NCI-H82 treated with DMSO at 0.1 percent for 48 hours (cell line): Measurements from ENCODE around the gene CDCP1.

ENCODE experiments used
- DNase-seq: peaks from one replicate; lab custom pipeline; 2025; ENCODE audit not compliant: unreplicated experiment; lab: John Stamatoyannopoulos, UW

Gene CDCP1

DNA sequence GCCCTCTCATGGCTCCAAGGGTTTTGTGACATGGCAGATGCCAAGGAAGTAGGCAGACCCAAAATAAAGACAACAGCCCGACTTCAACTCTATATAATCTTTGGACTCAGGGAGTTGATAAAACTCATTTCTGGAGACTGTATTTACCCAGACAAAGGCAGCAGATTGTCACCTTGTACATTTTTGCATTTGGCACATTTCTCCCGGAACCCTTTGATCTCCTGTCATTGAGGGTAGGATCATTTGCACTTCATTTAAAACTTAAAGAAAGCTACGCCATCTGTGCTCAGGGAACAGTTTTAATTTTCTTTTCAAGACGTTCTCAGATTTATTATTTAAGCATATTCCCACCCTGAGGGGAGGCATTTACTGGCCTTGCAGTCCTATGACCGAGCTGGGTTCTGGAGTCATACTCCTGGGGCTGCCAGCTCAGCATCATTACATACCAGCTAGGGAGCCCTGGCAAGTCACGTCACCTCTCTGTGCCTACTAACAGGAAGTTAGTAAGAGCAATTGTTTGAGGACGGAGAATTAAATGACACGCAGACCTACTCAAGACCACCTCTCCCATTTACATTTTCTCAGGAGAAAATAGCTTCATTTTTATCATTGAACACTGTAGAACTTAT lies 5.9 kb downstream of the CDCP1 start:
- DNase-seq = no peak

DNA sequence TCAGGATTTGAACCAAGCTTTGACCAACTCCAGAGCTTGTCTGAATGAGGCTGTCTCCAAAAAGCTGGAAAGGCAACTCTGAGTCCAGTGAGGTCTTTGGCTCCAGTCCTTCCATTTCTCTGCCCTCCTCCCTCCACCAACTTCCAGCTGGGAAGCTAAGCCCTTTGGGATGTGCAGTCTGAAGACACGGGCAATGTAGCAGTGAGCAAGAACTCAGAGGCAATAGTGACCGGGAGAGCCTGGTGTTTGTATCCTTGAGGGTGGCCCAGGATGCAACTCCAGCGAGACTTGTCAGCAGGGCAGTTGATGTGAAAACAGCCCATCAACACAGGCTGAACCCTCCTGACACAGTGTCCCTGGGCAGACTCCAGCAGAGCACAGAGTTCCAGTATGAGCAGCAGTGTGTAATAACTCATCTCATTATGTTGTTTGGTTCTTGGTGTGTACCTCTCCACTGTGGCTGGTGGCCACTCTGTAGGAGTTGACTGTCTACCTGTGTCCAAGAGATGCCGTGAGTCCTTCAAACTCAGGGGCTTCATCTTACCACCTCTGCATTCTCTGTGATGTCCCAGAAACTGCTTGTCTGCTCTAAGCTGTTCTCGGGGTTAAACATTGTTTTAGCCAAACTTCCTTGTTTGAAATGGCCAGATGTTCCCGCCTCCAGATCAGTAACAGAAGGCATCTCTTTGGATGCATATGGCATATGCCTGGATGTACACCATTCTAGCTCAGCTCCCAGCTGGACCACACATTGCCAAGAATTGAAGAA lies 6.6 kb downstream of the CDCP1 start:
- no peak for DNase-seq

DNA sequence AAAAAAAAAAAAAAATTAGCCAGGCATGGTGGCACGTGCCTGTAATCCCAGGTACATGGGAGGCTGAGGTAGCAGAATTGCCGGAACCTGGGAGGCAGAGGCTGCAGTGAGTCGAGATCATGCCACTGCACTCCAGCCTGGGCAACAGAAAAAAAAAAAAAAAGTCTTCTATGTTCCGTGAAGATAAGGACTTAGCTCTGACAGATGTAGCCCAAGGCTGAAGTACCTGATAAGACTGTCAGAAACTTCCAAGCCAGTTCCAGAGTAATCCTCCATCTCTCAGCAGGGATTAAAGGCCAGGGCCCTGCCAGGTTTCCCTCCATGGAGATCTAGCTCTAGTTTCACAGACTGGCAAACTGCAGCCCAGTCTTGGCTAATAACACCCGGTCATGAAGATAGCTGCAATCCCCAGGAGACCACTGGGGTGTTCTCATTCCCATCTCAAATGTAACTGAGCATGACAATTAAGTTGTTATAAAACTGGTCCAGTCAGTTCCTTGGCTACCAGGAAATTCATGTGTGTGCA lies 8.5 kb downstream of the CDCP1 start:
- no peak for DNase-seq

DNA sequence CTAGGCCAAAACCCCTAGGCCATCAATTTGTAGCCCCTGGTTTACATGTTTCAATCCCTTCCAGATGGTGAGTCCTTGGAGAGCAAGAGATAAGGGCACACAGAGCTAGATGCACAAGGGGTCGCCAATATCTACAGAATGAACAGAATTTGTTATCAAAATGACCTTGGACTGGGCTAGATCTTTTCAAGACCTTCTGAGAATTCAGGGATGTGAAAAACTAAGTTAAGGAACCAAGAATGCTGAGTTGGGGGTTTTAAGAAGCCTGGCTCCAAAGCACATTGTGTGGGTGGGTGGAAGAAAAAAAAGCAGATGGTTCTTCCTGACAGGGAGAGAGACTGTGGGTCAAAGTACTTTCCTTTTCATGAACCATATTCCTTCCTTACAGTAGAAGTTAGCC lies 10.2 kb downstream of the CDCP1 start:
- DNase-seq = no peak

DNA sequence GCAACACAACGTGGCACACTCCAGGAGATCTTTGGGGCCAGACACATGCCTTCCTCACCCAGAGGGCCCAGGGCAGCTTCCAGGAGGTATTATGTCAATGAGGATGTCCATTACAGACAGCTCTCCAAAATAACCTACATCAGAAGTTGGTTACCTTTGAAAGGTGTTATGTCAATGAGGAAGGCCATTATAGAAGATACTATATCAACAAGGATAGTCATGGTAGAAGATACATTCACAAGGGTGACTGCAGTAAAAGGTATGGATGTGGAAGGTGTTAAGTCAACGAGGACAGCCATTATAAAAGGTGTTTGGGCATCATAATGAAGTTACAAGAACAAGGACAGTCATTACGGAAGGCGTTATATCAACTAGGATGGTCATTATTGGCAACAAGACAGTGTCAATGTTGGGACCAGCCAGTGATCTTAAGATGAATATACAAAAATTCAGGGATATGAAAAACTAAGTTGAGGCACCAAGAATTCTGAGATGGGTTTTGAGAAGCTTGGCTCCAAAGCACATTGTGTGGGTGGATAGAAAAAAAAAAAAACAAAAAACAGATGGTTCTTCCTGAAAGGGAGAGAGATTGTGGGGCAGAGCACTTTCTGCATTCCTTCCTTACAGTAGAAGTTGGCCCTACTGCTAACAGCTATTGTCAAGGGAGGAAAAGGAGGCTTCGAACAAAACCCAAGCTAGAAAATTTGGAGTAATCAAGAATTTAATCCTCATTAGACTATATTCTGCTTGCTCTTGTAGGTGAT lies 11.2 kb downstream of the CDCP1 start:
- DNase-seq = no peak

DNA sequence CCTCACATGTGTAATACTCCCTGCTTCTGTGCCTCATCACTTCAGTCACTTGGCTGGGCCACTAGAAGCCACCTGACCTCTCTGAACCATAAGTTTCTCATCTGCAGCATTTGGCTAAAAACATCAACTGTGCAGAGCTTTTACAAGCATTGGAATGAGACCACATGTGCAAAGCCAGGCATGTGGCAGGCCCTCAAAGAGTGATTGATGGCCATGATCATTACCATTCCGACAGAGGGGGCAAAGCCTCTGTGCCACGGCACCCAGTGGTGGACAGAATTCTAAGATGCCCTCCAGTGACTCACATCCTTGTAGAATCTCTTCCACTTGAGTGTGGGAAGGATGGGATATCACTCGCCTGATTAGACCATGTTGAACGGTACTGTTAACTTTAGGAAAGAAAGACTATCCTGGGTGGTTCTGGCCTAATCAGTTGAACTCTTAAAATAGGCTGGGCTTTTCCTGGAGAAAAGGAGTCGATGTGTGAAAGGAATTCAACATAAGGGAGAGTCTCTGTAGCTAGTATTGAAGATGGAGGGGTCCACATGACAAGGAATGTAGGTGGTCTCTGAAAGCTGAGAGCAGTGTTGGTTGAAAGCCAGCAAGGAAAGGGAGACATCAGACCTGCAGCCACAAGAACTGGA lies 13.5 kb downstream of the CDCP1 start:
- DNase-seq = no peak

DNA sequence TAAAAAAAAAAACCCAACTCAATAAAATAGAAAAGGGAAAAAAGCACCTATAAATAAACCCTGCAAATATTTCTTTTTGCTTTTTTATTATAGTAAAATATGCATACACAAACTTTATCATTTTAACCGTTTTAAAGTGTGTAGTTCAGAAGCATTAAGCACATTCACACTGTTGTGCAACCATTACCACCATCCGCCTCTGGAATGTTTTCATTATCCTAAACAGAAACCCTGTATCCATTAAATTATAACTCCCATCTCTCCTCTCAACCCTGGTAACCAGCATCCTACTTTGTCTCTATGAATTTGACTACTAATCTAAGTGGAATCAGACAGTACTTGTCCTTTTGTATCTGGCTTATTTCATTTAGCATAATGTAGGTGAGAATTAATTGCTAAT lies 15.0 kb downstream of the CDCP1 start:
- DNase-seq = no peak

DNA sequence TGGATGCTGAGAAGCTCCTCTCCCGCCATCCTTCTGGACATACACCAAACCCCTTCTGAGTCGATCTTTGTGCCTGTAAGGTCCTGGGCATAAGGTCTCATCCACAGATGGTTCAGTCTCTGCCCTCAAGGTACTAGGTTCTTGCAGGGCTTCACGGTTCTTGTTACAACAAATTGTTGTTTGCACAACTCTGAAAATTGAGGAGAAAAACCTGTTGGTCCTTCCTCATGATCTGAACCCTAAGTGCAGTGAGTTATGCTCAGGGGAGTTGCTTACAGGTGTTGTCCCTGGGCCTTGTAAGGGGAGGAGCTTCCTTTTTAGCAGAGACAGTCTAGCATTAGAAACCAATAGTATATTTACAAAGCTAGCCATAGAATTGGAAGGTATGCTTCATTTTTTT lies 15.7 kb downstream of the CDCP1 start:
- DNase-seq = no peak

DNA sequence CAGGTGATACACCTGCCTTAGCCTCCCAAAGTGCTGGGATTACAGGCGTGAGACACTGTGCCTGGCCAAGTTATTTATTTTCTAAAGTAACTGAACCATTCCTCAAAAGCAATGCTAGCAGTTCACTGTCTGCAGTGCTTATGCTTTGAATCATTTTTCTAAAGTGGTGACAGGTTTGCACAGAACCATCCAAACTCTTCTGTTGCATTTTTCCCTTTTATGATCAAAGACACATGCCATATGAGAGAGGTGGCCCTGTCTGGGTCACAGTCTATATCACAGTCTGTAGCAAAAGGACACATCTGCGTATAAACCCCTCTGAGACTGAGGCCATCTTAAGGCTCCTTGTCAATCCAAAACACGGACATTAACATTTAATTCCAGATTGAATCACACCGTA lies 17.2 kb downstream of the CDCP1 start:
- no peak for DNase-seq

DNA sequence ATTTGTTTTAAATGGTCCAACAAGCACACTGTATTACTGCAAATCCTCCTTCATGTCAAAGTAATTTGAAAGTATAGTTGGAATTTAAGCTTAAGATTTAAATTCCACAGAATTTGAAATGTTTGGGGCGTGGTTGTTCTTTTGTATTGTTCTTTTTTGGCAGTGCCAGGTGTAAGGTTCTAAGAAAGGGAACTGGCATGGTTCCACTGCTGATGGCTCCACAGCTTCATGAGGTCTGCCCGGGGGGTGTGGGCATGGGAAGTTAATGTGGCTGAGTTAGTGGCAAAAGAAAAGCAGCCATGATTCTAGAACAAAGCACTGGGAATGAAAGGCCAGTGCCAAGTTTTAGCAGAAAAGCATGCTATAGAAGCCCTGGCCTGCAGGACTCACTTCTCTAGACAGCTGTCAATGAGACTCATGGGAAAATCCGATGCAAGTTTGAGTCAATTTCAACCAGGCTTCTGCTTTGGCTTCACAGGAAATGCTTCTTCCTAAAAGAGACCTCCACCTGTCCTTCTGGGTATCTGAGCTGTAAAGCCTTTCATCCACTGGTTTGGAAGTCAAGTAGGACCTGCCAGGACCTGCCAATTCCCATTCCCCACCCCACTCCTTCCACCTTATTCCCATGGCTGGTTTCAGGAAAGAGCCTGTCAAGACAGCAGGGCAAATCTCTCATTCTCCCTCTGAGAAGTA lies 18.9 kb downstream of the CDCP1 start:
- DNase-seq = no peak

DNA sequence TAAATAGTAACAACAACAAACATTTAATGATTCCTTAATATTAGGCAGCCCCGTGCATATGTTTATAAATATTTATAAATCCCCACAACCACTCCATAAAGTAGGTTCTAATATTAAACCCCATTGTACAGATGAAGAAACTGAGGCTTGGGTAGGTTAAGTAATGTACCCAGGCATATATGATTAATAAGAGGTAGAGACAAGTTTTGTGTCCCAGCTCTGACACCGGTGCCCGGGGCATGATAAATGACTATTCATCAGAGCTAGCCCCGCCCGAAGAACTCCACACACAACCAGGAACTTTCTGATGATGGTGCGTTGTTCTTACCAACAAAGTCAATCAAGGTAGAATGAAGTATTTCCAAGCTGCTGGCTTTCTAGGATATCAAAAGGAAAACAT lies 19.4 kb downstream of the CDCP1 start:
- no peak for DNase-seq

DNA sequence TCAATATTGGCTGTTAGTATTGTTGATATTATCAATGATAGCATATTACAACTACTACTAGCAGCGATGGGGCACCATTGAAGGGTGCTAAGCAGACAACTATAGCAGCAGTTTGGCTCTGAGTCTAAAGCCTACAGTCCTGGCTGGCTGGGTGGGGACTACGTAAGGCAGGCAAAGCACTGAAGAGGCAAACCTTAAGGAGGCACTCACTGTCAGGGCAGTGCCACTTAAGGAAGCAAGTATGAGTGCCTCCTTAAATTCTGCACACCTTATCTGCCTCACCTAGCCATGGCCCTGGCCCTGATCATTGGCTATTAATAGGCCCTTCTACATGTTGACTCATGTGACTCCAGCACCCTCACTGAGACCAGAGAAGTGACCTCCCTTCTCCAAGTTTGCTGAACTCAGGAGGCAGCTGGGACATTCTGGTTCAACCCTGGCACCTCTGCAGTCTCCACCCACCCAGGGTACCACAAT lies 20.6 kb downstream of the CDCP1 start:
- DNase-seq = no peak

DNA sequence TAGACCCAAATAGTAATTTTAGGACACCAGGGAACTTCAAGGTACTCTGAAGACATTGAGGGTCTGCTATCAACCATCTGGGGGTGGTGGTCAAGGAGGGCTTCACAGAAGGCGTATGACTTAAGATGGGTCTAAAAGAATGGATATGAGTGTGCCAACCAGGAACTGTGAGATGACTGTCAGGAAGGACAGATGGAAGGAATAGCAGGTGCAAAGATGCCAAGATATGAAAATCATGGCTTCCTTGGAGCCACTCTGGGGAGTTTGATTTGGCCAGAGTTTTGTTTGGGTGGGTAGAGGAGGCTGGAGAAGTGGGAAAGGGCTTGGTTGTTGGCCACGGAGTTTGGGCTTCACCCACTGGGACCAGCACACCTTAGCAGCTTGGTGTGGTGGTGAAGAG lies 21.2 kb downstream of the CDCP1 start:
- no peak for DNase-seq

DNA sequence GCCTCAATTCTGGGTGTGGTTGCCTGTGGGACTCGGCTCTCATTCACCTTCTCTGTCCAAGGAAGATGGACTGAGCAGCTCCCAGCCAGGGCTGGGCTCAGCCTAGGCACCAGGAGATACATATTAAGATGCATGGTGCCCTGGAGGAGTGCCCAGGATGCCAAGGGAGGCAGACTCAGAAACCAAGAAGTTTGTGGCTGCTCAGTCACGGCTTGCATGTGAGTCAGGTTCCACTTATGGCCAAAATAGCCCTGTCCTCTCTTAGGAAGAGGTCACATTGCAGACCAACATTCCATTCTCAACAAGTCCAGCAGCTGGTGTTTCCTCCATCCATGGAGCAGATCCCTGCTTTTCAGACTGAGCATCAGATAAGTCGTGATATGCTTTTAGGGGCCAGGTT lies 21.8 kb downstream of the CDCP1 start:
- no peak for DNase-seq

DNA sequence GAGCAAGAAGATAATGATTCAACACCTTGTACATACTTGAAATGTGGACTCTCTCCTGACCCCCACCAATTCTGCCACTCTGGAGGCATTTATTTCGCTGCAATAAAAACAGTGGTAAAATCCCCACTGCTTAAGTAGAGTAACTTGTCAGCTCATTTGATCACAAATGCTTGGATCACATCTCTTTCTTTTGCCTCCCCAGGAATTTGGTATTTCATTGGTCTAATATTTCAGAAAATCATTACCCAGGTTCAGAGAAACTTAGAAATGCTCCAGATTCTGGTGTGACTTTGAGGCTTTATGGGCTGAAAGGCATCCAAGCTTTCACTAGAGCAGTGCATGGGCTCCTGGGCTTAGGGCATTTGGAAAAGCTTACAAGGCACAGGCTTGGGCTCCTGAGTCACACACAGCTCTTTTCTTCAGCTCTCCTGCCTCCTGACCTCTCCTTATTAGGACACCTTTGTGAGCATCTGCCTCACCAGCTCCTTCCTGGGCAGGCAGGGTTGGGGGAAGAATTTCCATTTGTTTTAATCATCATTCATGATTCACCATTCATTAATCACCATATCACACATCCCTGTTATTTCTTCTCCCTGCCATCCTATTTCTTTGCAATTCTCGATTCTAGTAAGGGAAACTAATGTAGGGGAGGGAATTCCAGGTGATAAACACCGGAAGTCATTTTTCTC lies 22.5 kb downstream of the CDCP1 start:
- no peak for DNase-seq

DNA sequence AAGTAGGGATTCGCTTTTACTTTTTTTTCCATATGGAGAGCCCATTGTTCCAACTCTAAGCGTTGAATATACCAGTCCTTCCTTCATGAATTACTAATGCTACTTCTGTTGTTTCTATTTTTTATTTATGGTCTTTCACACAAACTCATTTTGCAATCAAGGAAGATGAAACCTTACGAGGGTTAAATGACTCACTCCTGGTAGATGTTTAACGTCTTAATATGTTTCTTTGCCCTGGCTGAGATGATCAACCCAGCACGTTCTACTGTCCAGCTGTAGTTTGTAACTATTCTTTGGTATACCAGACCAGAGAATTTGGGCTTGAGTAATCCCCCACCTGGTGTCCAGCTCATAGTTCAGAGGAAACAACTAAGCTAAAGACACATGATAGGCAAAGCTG lies 23.1 kb downstream of the CDCP1 start:
- DNase-seq = no peak

DNA sequence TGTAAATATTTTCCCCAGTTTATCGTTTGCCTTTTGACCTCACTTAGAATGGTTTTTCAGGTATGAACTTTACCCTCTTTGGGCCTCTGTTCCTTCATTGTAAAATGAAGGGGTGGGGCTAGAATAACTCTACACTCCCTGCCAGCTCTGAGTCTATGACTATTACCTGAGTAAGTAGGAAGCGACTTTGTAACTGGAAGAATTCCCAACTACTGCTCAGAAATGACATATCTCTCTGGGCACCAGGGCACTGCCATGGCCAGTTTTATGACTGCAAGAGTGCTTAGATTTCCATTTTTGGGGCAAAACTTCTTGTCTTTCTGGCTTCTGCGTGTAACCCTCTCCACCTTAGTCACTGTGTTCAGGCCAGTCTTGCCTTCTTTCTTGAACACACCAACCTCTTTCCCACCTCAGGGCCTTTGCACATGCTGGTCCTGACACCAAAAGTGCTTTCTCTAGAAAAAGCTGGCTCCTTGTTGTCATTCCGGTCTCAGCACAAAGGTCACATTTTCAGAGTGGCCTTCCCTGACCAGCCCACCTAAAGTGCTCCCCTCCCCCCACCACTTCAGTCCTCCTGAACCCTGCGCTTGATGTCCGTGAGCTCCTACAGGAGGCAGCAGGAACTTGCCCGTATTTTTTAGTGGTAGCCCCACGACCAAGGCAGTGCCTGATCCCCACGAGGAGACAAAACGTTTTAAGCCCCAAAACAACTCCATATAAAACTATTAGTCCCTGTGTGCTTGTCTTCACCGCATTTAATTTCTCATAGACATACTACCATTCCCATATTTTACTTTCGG lies 25.6 kb downstream of the CDCP1 start:
- no peak for DNase-seq

DNA sequence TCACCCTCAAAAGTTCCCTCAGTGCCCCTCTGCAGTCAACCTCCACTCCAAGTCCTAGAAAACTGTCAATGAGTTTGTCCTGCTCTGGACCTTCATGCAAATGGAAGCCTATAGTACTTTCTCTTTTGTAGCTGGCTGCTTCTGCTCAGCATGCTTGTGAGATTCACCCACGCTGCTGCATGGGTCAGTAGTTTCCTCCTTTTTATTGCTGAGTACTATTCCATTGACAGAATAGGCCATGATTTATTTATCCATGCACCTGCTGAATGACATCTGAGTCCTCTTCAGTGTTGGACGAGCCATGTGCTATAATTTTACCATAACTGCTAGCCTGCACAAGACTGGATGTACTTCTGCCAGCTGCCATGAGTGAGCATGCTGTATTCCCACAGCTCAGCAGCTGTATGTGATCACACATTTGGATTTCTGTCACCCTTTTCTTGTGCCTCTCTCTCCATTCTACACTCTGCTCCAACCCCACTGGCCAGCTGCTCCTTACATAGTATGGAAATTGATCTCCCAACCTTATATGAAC lies 26.3 kb downstream of the CDCP1 start:
- DNase-seq = no peak

DNA sequence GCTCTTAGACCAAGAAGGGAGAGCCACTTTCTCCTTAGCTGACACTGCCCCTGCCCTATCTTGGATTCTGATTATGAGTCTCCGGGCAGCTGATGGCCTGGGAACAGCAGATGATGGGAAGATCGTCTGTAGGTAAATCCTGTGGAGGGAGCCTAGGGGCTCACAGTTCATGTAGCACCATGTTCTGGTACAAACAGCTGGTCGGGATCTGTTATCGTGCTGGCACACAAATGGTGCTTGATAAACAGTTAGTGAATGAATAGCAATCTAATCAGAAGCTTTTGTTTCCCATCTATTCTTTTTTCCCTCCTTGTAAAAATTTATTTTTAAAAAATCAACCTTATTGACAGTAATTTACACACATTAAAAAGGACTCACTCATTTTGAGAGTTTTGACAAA lies 26.8 kb downstream of the CDCP1 start:
- no peak for DNase-seq
